A673 (cell line): Measurements from ENCODE around the gene MSANTD2.
A peak's percentile ranks its signal among the peaks of the same experiment; 100 is the strongest.

ENCODE experiments used
- CTCF ChIP-seq: fragments of 300-800, 200-600 bp; sonication (generic); conservative IDR thresholded peaks from 2 replicates; pipeline ENCODE4 v1.5.1; 2017; ENCODE audit warnings: low read depth, mild to moderate bottlenecking, antibody characterized with exemption, low read length, moderate library complexity, mixed read lengths
- EZH2 ChIP-seq: fragments of 200-600 bp; sonication (generic); IDR thresholded peaks from 2 replicates; pipeline ENCODE4 v1.6.1; 2017; ENCODE audit warnings: borderline replicate concordance, low read depth, mild to moderate bottlenecking, mixed read lengths, antibody characterized with exemption, low read length; ENCODE audit not compliant: poor library complexity, severe bottlenecking

- peak; percentile 88 for TF ChIP-seq CTCF
- TF ChIP-seq EZH2, result no peak
Observed at GRCh38 chr11:124746621-124747243, 53.5 kb downstream of the MSANTD2 start.
